ENCODE data around the gene RNASE11. TPM values are rescaled to one million over a fixed set of nuclear protein-coding genes. Genes with fewer than 3 reads are reported as not detected.
A peak's percentile ranks its signal among the peaks of the same experiment; 100 is the strongest.

RNASE11 gene
- polyA plus RNA-seq, 1 of the 3 experiments (the other 2 are of a cell fraction): not detected

DNA sequence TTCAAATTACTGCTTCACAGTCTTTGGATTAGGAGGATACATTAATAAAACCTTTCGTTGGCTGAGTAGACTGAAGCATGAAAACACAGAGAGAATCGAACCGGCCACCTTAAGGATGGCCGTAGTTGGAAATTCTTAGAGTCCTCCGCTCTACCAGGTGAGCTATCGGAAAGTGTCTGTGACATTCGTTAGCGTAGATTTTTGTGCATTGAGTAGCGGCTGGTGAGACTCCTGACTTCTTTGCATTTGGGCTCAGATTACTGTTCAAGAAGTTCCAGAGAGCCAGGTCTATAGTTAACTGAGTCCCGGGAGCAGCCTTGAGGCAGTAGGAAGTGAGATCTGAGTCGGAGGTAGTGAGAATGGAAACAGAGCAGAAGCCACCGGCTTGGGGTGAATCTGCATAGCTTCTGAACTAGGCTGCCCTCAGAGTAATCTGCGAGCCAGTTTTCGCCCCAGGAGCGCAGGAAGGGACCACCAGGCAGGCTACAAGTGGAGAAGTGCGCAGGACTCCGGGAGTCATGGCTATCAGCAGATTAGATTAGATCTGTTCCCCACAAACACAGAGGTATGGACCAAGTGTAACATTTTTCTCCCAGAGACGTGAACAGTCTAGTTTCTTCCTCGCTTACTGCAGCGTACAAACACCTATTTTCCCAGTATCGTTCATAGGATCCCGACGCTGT lies 42.7 kb upstream of the RNASE11 start:
- ChIA-PET CTCF (interaction anchor here (1.0 to 1.8 kb wide), 2 partner anchors 20 to 44 kb away, joined by 3 to 4 read pairs; no protein-coding TSS in a partner anchor), POLR2A (interaction anchor here (0.7 kb wide), 1 partner anchor 60 kb away, joined by 3 read pairs; no protein-coding TSS in a partner anchor)
- H3K9ac ChIP-seq: no peak overlapping the region; the same call in 1 of the 2 replicates

DNA sequence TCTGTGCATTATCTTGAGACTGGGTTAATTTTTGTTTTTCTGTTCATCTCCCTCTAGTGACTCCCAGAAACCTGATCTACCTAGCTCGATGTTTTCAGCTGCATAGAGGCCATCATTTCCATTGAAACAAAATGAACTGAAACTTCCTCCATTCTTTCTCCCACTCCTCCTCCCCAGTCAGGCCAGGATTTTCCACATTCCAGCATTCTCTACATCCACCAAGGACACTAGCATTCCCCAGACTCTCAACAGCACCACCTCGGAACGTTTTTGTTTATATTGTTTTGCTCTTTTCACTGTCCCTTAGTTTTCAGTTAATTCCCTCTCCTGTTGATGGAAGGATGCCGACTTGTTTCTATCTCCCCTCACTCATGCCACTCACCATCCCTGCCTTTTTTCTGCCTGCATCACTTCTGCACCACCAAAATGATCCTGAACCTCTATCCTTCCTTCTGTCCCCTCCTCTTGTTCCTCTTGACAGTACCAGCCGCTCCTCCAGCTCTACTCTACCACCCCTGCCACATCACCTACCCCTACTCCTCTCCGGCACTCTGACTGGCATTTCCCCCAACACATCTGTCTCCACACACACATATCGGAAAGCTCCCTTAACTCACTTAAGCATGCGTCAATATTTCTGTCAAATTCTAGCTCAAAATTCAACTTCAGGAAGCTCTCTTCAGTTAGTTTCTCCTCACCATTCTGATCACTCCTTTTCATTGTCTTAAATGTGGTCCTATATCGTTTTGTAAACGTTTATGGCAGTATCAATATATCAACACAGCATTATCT lies 40.5 kb upstream of the RNASE11 start:
- ChIA-PET CTCF (interaction anchor here (1.1 to 1.6 kb wide), 2 partner anchors 19 to 53 kb away, joined by 4 to 5 read pairs; no protein-coding TSS in a partner anchor), POLR2A (no interaction called here)
- no peak overlapping the region for H3K9ac ChIP-seq
- no peak overlapping the region for H2AFZ ChIP-seq (ENCODE audit: low read depth)
- TF ChIP-seq TAF1 (IDR thresholded peaks at IDR 0.05; ENCODE audit: borderline replicate concordance, low read depth, low read length) (no peak), USF1 (IDR thresholded peaks at IDR 0.05; ENCODE audit: borderline replicate concordance, low read depth) (no peak), GABPA (IDR thresholded peaks at IDR 0.05; ENCODE audit: low read depth) (no peak), FOXJ3 (CRISPR knock-in tag; IDR thresholded peaks at IDR 0.05) (no peak), FOXM1 (IDR thresholded peaks at IDR 0.05; ENCODE audit: low read depth) (no peak), RFX5 (IDR thresholded peaks at IDR 0.05; ENCODE audit: low read length) (no peak), SIN3A (IDR thresholded peaks at IDR 0.05; ENCODE audit: borderline replicate concordance, low read depth, low read length) (no peak), POLR2AphosphoS5 (IDR thresholded peaks at IDR 0.05; ENCODE audit: low read depth, low read length) (no peak), RCOR1 (IDR thresholded peaks at IDR 0.05; ENCODE audit: low read length) (no peak), MAX (IDR thresholded peaks at IDR 0.05; ENCODE audit: low read depth) (no peak)
- TF ChIP-seq, protein P1, sequence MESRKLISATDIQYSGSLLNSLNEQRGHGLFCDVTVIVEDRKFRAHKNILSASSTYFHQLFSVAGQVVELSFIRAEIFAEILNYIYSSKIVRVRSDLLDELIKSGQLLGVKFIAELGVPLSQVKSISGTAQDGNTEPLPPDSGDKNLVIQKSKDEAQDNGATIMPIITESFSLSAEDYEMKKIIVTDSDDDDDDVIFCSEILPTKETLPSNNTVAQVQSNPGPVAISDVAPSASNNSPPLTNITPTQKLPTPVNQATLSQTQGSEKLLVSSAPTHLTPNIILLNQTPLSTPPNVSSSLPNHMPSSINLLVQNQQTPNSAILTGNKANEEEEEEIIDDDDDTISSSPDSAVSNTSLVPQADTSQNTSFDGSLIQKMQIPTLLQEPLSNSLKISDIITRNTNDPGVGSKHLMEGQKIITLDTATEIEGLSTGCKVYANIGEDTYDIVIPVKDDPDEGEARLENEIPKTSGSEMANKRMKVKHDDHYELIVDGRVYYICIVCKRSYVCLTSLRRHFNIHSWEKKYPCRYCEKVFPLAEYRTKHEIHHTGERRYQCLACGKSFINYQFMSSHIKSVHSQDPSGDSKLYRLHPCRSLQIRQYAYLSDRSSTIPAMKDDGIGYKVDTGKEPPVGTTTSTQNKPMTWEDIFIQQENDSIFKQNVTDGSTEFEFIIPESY (IDR thresholded peaks at IDR 0.05; ENCODE audit: borderline replicate concordance, low read depth): no peak
- DNase-seq: no peak
- no peak overlapping the region for H3K4me3 ChIP-seq (ENCODE audit: low read depth in 2 of 2, low read length in 1 of 2)
- peaks cover 9% of the 10 kb centered on the region for H4K20me1 ChIP-seq (ENCODE audit: insufficient read depth)
- no peaks in the 10 kb centered on the region for H3K36me3 ChIP-seq (replicated peaks in 1 of 2; ENCODE audit: control insufficient read depth in 1 of 2, insufficient read depth in 2 of 2, low read length in 1 of 2)
- H3K79me2 ChIP-seq (ENCODE audit: insufficient read depth): no peaks in the 10 kb centered on the region
- H3K4me1 ChIP-seq (ENCODE audit: control insufficient read depth in 1 of 2, insufficient read depth in 2 of 2, low read depth in 1 of 2, low read length in 1 of 2): peaks cover 0 to 19% of the 10 kb centered on the region in 2 experiments; a peak in 2 of 4 replicates
- no peak overlapping the region for H3K27ac ChIP-seq (ENCODE audit: low read depth in 2 of 2, low read length in 1 of 2)
- no peaks in the 10 kb centered on the region for H3K9me3 ChIP-seq
- 12% methylated on average over 10 of the region's 10 CpGs for WGBS (ENCODE audit: low lambda C conversion rate)
- peaks cover 16% of the 10 kb centered on the region; the same call in 1 of the 2 replicates for H3K27me3 ChIP-seq (ENCODE audit: insufficient read depth)
- H3K4me2 ChIP-seq: peak overlapping the region; percentile 30; the same call in 1 of the 2 replicates
- peaks cover 24% of the 10 kb centered on the region for H3F3A ChIP-seq (replicated peaks; ENCODE audit: insufficient read depth)
- no peaks in the 10 kb centered on the region for H3K9me2 ChIP-seq

More for the DNA sequence above, 42.7 kb upstream of the RNASE11 start:
- H3K79me2 ChIP-seq (ENCODE audit: insufficient read depth): no peaks in the 10 kb centered on the region
- 4% methylated on average over 23 of the region's 23 CpGs for WGBS (ENCODE audit: low lambda C conversion rate)
- no peak overlapping the region for H3K27ac ChIP-seq (ENCODE audit: low read depth in 2 of 2, low read length in 1 of 2)
- H2AFZ ChIP-seq (ENCODE audit: low read depth): no peak overlapping the region; the same call in 1 of the 2 replicates
- peaks cover 23% of the 10 kb centered on the region for H3F3A ChIP-seq (replicated peaks; ENCODE audit: insufficient read depth)
- H4K20me1 ChIP-seq (ENCODE audit: insufficient read depth): peaks cover 9% of the 10 kb centered on the region
- TF ChIP-seq, protein P2, sequence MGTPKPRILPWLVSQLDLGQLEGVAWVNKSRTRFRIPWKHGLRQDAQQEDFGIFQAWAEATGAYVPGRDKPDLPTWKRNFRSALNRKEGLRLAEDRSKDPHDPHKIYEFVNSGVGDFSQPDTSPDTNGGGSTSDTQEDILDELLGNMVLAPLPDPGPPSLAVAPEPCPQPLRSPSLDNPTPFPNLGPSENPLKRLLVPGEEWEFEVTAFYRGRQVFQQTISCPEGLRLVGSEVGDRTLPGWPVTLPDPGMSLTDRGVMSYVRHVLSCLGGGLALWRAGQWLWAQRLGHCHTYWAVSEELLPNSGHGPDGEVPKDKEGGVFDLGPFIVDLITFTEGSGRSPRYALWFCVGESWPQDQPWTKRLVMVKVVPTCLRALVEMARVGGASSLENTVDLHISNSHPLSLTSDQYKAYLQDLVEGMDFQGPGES (IDR thresholded peaks at IDR 0.05; ENCODE audit: low read depth, low read length): no peak
- TF ChIP-seq USF1 (IDR thresholded peaks at IDR 0.05; ENCODE audit: borderline replicate concordance, low read depth) (no peak), NFIC (IDR thresholded peaks at IDR 0.05; ENCODE audit: borderline replicate concordance) (no peak), FOSL2 (IDR thresholded peaks at IDR 0.05; ENCODE audit: borderline replicate concordance, low read depth) (0 out of 2 replicates have a peak, but pooled peaks have one; percentile 24), EP300 (IDR thresholded peaks at IDR 0.05; ENCODE audit: borderline replicate concordance in 1 of 2, low read depth in 1 of 2, low read length in 1 of 2) (no peak), JUND (IDR thresholded peaks at IDR 0.05) (no peak)
- no peaks in the 10 kb centered on the region for H3K9me3 ChIP-seq
- H3K36me3 ChIP-seq (replicated peaks in 1 of 2; ENCODE audit: control insufficient read depth in 1 of 2, insufficient read depth in 2 of 2, low read length in 1 of 2): no peaks in the 10 kb centered on the region
- peaks cover 23% of the 10 kb centered on the region; the same call in 1 of the 2 replicates for H3K27me3 ChIP-seq (ENCODE audit: insufficient read depth)
- no peaks in the 10 kb centered on the region for H3K9me2 ChIP-seq
- peak overlapping the region; percentile 93 for H3K4me2 ChIP-seq
- no peak for DNase-seq
- H3K4me3 ChIP-seq (ENCODE audit: low read depth in 2 of 2, low read length in 1 of 2): peak overlapping the region; percentile 51 to 66
- H3K4me1 ChIP-seq (ENCODE audit: control insufficient read depth in 1 of 2, insufficient read depth in 2 of 2, low read depth in 1 of 2, low read length in 1 of 2): peaks cover 0 to 19% of the 10 kb centered on the region in 2 experiments; a peak in 2 of 4 replicates

All from SK-N-SH (cell line).